Endothelial cell of umbilical vein (primary cell): ENCODE data around the gene OCIAD1. TPM values are rescaled to one million over a fixed set of nuclear protein-coding genes. Genes with fewer than 3 reads are reported as not detected.

ENCODE experiments used
- BruUV-seq: library from RNA; stranded (reverse); fragments of 400-500 nt; replicated peaks from 2 replicates; lab custom pipeline; 2021; lab: Mats Ljungman, UMichigan
- CTCF ChIA-PET: fragments of 300-600, 350-600 bp; sonication (Branson Sonifier 250); formaldehyde crosslinking; loops from one replicate; lab custom pipeline; 2021; ENCODE audit warnings: antibody characterized with exemption, inconsistent platforms; lab: Charles Lee
- POLR2A ChIA-PET: fragments of 300-600, 350-600 bp; sonication (Branson Sonifier 250); formaldehyde crosslinking; loops from one replicate; lab custom pipeline; 2021; ENCODE audit warnings: antibody characterized with exemption, inconsistent platforms; lab: Charles Lee
- DNase-seq: peaks from one replicate; pipeline ENCODE4 v3.0.0-alpha.2; 2011; ENCODE audit warnings: low read depth, low spot score
- FAIRE-seq: peaks from 2 replicates; lab custom pipeline; 2011; peaks lifted over from hg19 to GRCh38; lab: Jason Lieb, UNC
- H2AFZ ChIP-seq: 2 replicates; pipeline ENCODE4 v1.6.0; 2012; ENCODE audit warnings: low read depth, low read length, control low read depth, inconsistent platforms
- H3K27ac ChIP-seq: 2 replicates; pipeline ENCODE4 v1.5.1; 2011; ENCODE audit warnings: low read depth, mild to moderate bottlenecking, control low read depth, low read length, moderate library complexity; ENCODE audit not compliant: insufficient read depth
- H3K27me3 ChIP-seq, 2 experiments: 2 replicates each; pipeline versions ENCODE4 v1.6.0 to v1.6.1; 2011; ENCODE audit warnings: low read length in 2 of 2, mixed read lengths in 1 of 2; ENCODE audit not compliant: control insufficient read depth in 2 of 2, insufficient read depth in 2 of 2
- H3K36me3 ChIP-seq, 2 experiments: 2 replicates in 1 of 2; 3 replicates in 1 of 2; pipeline ENCODE4 v1.5.1; 2011; ENCODE audit warnings: low read length in 2 of 2, mild to moderate bottlenecking in 1 of 2, moderate library complexity in 1 of 2; ENCODE audit not compliant: control insufficient read depth in 2 of 2, insufficient read depth in 2 of 2; ENCODE audit errors: extremely low read depth in 1 of 2
- H3K4me1 ChIP-seq: 3 replicates; pipeline ENCODE4 v1.5.1; 2011; ENCODE audit warnings: mild to moderate bottlenecking, low read length; ENCODE audit not compliant: control insufficient read depth, insufficient read depth; ENCODE audit errors: extremely low read depth
- H3K4me2 ChIP-seq: 2 replicates; pipeline ENCODE4 v1.6.1; 2011; ENCODE audit warnings: low read length, control low read depth, mixed read lengths; ENCODE audit not compliant: insufficient read depth
- H3K4me3 ChIP-seq, 3 experiments: fragments of 200-600 bp in 1 of 3; sonication (generic), shearing (Covaris generic) in 1 of 3; replicated peaks in 1 of 3; 2 replicates each; pipeline ENCODE4 v1.5.1; 2011 to 2016; ENCODE audit warnings: control low read depth in 3 of 3, low read length in 3 of 3, mild to moderate bottlenecking in 2 of 3, inconsistent platforms in 1 of 3, low read depth in 1 of 3, moderate library complexity in 1 of 3; ENCODE audit not compliant: insufficient read depth in 1 of 3
- H3K79me2 ChIP-seq: 2 replicates; pipeline ENCODE4 v1.6.0; 2012; ENCODE audit warnings: low read length, inconsistent platforms; ENCODE audit not compliant: control insufficient read depth, insufficient read depth
- H3K9ac ChIP-seq: replicated peaks from 2 replicates; pipeline ENCODE3; 2011; ENCODE audit warnings: low read length, control low read depth; ENCODE audit not compliant: insufficient read depth; ENCODE audit errors: extremely low read depth
- H3K9me1 ChIP-seq: replicated peaks from 3 replicates; pipeline ENCODE4 v1.6.0; 2011; ENCODE audit warnings: mild to moderate bottlenecking, low read length; ENCODE audit not compliant: control insufficient read depth, insufficient read depth; ENCODE audit errors: extremely low read depth
- H3K9me3 ChIP-seq: replicated peaks from 2 replicates; pipeline ENCODE4 v1.5.1; 2012; ENCODE audit warnings: low read length, inconsistent platforms; ENCODE audit not compliant: control insufficient read depth, insufficient read depth
- H4K20me1 ChIP-seq: replicated peaks from 2 replicates; pipeline ENCODE3; 2011; ENCODE audit warnings: mild to moderate bottlenecking, low read length; ENCODE audit not compliant: control insufficient read depth, insufficient read depth; ENCODE audit errors: extremely low read depth
- EZH2 ChIP-seq: IDR thresholded peaks from 2 replicates; pipeline ENCODE4 v1.6.1; 2012; ENCODE audit warnings: borderline replicate concordance, low read depth, mild to moderate bottlenecking, moderate library complexity, low read length, inconsistent platforms; ENCODE audit not compliant: severe bottlenecking
- FOS ChIP-seq: IDR thresholded peaks from 2 replicates; pipeline ENCODE4 v1.6.1; 2011; ENCODE audit warnings: mild to moderate bottlenecking, low read length, moderate library complexity, borderline replicate concordance; ENCODE audit not compliant: insufficient read depth
- GATA2 ChIP-seq: IDR thresholded peaks from 2 replicates; pipeline ENCODE4 v1.7.0; 2011; ENCODE audit warnings: low read depth, mild to moderate bottlenecking, moderate library complexity, mixed read lengths, low read length; ENCODE audit not compliant: insufficient read length, insufficient read depth
- JUN ChIP-seq: IDR thresholded peaks from 2 replicates; pipeline ENCODE4 v1.6.1; 2011; ENCODE audit warnings: borderline replicate concordance, low read depth; ENCODE audit not compliant: insufficient read length, insufficient read depth
- MAX ChIP-seq: IDR thresholded peaks from 2 replicates; pipeline ENCODE4 v1.6.1; 2011; ENCODE audit not compliant: insufficient read depth, insufficient read length
- POLR2A ChIP-seq: IDR thresholded peaks from 2 replicates; pipeline ENCODE4 v1.6.1; 2012; ENCODE audit warnings: low read depth, mild to moderate bottlenecking, control low read depth, low read length
- POLR2AphosphoS5 ChIP-seq: IDR thresholded peaks from 2 replicates; pipeline ENCODE4 v1.6.1; 2012; ENCODE audit warnings: low read depth, mild to moderate bottlenecking, control low read depth, low read length, moderate library complexity; ENCODE audit not compliant: insufficient read depth
- dilution Hi-C: fragments of 300-500 bp; cut with MboI; formaldehyde crosslinking; loops from one replicate; pipeline ENCODE4 v1.15.0; 2019; ENCODE audit warnings: low sequenced_read_pairs; ENCODE audit not compliant: extremely low pct_ligation_motif_present
- intact Hi-C: fragments of 100-400 bp; cut with micrococcal nuclease; formaldehyde crosslinking; loops from one replicate; pipeline ENCODE4 v1.10.0; 2022
- polyA plus RNA-seq, 4 experiments: library from polyadenylated mRNA; depleted of rRNA in 3 of 4; stranded (reverse) in 3 of 4; unstranded in 1 of 4; fragments of >200 nt; gene quantifications; 2 replicates each; pipeline versions ENCODE4 v1.2.1 to v1.2.3, GENCODE V29; 2011 to 2012; ENCODE audit warnings: missing spikeins in 1 of 4
- total RNA-seq: library from RNA; stranded (reverse); gene quantifications from 2 replicates; pipeline ENCODE4 v1.2.3, GENCODE V29; 2021
- TF ChIP-seq, protein P1 (sequence below), 2 donors: IDR thresholded peaks; 1 replicate in 1 of 2; 2 replicates in 1 of 2; pipeline ENCODE4 v1.5.1; 2011; ENCODE audit warnings: low read length in 2 of 2, mild to moderate bottlenecking in 2 of 2, moderate library complexity in 2 of 2, control low read depth in 1 of 2, inconsistent platforms in 1 of 2, low read depth in 1 of 2; ENCODE audit not compliant: insufficient read depth in 1 of 2; ENCODE audit errors: extremely low read depth in 1 of 2

The OCIAD1 gene
- total and polyA plus RNA-seq, 2 donors (not counting 3 experiments of a cell fraction or from before 2014, with no cell fraction given) = 81.7 to 101 TPM

- no peak overlapping the region for H3K27ac ChIP-seq
- TF ChIP-seq FOS (no peak), GATA2 (no peak), POLR2AphosphoS5 (no peak), EZH2 (no peak), POLR2A (no peak), JUN (no peak), MAX (no peak)
- TF ChIP-seq, protein P1, sequence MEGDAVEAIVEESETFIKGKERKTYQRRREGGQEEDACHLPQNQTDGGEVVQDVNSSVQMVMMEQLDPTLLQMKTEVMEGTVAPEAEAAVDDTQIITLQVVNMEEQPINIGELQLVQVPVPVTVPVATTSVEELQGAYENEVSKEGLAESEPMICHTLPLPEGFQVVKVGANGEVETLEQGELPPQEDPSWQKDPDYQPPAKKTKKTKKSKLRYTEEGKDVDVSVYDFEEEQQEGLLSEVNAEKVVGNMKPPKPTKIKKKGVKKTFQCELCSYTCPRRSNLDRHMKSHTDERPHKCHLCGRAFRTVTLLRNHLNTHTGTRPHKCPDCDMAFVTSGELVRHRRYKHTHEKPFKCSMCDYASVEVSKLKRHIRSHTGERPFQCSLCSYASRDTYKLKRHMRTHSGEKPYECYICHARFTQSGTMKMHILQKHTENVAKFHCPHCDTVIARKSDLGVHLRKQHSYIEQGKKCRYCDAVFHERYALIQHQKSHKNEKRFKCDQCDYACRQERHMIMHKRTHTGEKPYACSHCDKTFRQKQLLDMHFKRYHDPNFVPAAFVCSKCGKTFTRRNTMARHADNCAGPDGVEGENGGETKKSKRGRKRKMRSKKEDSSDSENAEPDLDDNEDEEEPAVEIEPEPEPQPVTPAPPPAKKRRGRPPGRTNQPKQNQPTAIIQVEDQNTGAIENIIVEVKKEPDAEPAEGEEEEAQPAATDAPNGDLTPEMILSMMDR (IDR thresholded peaks at IDR 0.05; ENCODE audit: extremely low read depth in 1 of 2, insufficient read depth in 1 of 2, low read depth in 1 of 2, low read length in 2 of 2) = no peak
- POLR2A ChIA-PET = no interaction called here
- no peaks in the 10 kb centered on the region for H3K27me3 ChIP-seq
- no TSS peak for BruUV-seq
- no peak overlapping the region for H3K4me3 ChIP-seq
- no peak for FAIRE-seq
- H3K79me2 ChIP-seq = no peaks in the 10 kb centered on the region
- H3K36me3 ChIP-seq = no peaks in the 10 kb centered on the region
- H3K9me3 ChIP-seq = no peaks in the 10 kb centered on the region
- H4K20me1 ChIP-seq = no peaks in the 10 kb centered on the region
- DNase-seq = no peak
- H3K4me1 ChIP-seq = peaks cover 25% of the 10 kb centered on the region
- H3K4me2 ChIP-seq = no peak overlapping the region
- CTCF ChIA-PET = interaction anchor here (1.3 kb wide), 1 partner anchor 219 kb away, joined by 5 read pairs; no protein-coding TSS in a partner anchor
- no peaks in the 10 kb centered on the region for H3K9me1 ChIP-seq
- intact Hi-C loops (no loop called here), dilution Hi-C loops (no loop called here)
- H3K9ac ChIP-seq = no peak overlapping the region
- no peak overlapping the region for H2AFZ ChIP-seq
These were observed 32.8 kb upstream of the OCIAD1 start for GRCh38 chr4:48798117-48798516.
